Measurements from ENCODE around the gene OXER1.

DNA sequence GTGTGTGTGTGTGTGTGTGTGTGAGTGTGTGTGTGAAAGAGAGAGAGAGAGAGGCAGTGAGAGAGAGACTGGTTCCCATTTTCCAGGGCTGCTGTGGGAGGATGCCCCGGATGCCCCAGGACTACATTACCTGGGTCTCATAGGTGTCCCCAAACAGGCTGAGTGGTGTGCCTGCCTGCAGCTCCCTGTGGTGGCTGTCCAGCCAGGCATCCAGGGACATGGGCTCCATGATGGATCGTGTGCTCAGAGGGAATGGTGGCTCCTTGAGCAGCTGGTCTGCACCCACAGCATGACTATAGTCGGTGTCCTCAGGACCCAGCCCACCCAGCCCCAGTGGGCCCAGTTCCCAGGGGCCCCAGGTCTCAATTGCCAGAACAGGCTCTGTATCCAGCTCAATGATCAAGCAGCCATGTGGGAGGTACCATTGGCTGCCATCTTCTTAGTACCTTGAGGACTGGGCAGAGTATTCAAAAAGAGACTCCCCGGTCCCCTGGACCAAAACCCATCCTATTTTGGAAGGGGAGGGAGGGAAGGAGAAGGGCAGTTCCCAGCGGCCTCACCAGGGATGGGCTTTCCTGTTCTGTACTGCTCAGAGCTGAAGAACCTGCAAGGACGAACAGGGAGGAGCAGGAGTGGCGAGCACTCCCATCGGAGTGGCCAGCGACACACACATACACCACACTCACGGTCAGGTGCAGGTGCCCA is 5.8 kb upstream of the OXER1 start:
- TF ChIP-seq EZH2 (IDR thresholded peaks at IDR 0.05) (no peak), POLR2AphosphoS5 (IDR thresholded peaks at IDR 0.05; ENCODE audit: borderline replicate concordance, low read depth, low read length) (no peak), FOXP2 (optimal IDR thresholded peaks at IDR 0.05; ENCODE audit: control extremely low read depth, extremely low read length, insufficient read depth) (no peak)

Measured in SK-N-MC (cell line).